Liver (tissue), 9 donors: ENCODE data around the gene C13orf42. TPM values are rescaled to one million over a fixed set of nuclear protein-coding genes. Genes with fewer than 3 reads are reported as not detected.

Experiments
- DNase-seq: peaks from one replicate; pipeline ENCODE4 v3.0.0-alpha.2; 2017; ENCODE audit warnings: low spot score
- H3K27ac ChIP-seq, 2 donors: one replicate each; pipeline ENCODE4 v1.7.0; 2013; ENCODE audit warnings: inconsistent platforms in 2 of 2, low read length in 2 of 2, control low read depth in 1 of 2, low read depth in 1 of 2, mild to moderate bottlenecking in 1 of 2
- H3K27me3 ChIP-seq, 4 donors: one replicate each; pipeline versions ENCODE4 v1.6.1 to v1.7.0; 2013; ENCODE audit warnings: low read length in 3 of 4, inconsistent platforms in 1 of 4, mild to moderate bottlenecking in 1 of 4, moderate library complexity in 1 of 4; ENCODE audit not compliant: control insufficient read depth in 4 of 4, insufficient read depth in 4 of 4
- H3K36me3 ChIP-seq, 4 donors: one replicate each; pipeline versions ENCODE4 v1.6.1 to v1.7.0; 2013; ENCODE audit warnings: low read length in 3 of 4, mild to moderate bottlenecking in 3 of 4, low read depth in 1 of 4, moderate library complexity in 1 of 4; ENCODE audit not compliant: control insufficient read depth in 4 of 4, insufficient read depth in 3 of 4
- H3K4me1 ChIP-seq, 4 donors: one replicate each; pipeline versions ENCODE4 v1.6.1 to v1.7.0; 2013; ENCODE audit warnings: low read length in 3 of 4, mild to moderate bottlenecking in 3 of 4, moderate library complexity in 1 of 4; ENCODE audit not compliant: control insufficient read depth in 4 of 4, insufficient read depth in 4 of 4
- H3K4me3 ChIP-seq, 3 donors: one replicate each; pipeline versions ENCODE4 v1.6.1 to v1.7.0; 2013; ENCODE audit warnings: low read length in 3 of 3, control low read depth in 1 of 3, low read depth in 1 of 3, mild to moderate bottlenecking in 1 of 3
- H3K9ac ChIP-seq, 2 donors: one replicate each; pipeline ENCODE4 v1.7.0; 2013; ENCODE audit warnings: low read length in 2 of 2, mild to moderate bottlenecking in 2 of 2, moderate library complexity in 2 of 2, control low read depth in 1 of 2, low read depth in 1 of 2
- H3K9me3 ChIP-seq, 4 donors: one replicate each; pipeline versions ENCODE4 v1.6.1 to v1.7.0; 2013; ENCODE audit warnings: low read length in 3 of 4; ENCODE audit not compliant: control insufficient read depth in 4 of 4
- FOXA1 ChIP-seq: IDR thresholded peaks from 2 replicates; pipeline ENCODE4 v1.6.1; 2016; ENCODE audit warnings: antibody characterized with exemption
- FOXA2 ChIP-seq: IDR thresholded peaks from 2 replicates; pipeline ENCODE4 v1.6.1; 2016; ENCODE audit warnings: antibody characterized with exemption
- GABPA ChIP-seq, 2 donors: IDR thresholded peaks in 1 of 2; conservative IDR thresholded peaks in 1 of 2; 2 replicates each; pipeline ENCODE4 v1.6.1; 2016; ENCODE audit warnings: antibody characterized with exemption in 2 of 2, mild to moderate bottlenecking in 1 of 2, moderate library complexity in 1 of 2
- HNF4A ChIP-seq, 2 donors: conservative IDR thresholded peaks; 2 replicates each; pipeline ENCODE4 v1.6.1; 2016; ENCODE audit warnings: antibody characterized with exemption in 2 of 2, mild to moderate bottlenecking in 2 of 2
- HNF4G ChIP-seq: IDR thresholded peaks from 2 replicates; pipeline ENCODE4 v1.6.1; 2016; ENCODE audit warnings: antibody characterized with exemption
- JUND ChIP-seq, 2 donors: IDR thresholded peaks; 2 replicates each; pipeline ENCODE4 v1.6.1; 2016; ENCODE audit warnings: antibody characterized with exemption in 2 of 2
- NR2F2 ChIP-seq: IDR thresholded peaks from 2 replicates; pipeline ENCODE4 v1.6.1; 2016; ENCODE audit warnings: antibody characterized with exemption
- RAD21 ChIP-seq, 2 donors: IDR thresholded peaks; 2 replicates each; pipeline ENCODE4 v1.6.1; 2016; ENCODE audit warnings: antibody characterized with exemption in 2 of 2, mild to moderate bottlenecking in 2 of 2
- SP1 ChIP-seq: IDR thresholded peaks from 2 replicates; pipeline ENCODE4 v1.6.1; 2018; ENCODE audit warnings: antibody characterized with exemption, mild to moderate bottlenecking
- TAF1 ChIP-seq: conservative IDR thresholded peaks from 2 replicates; pipeline ENCODE4 v1.6.1; 2016; ENCODE audit warnings: antibody characterized with exemption, mild to moderate bottlenecking
- YY1 ChIP-seq: IDR thresholded peaks from 2 replicates; pipeline ENCODE4 v1.6.1; 2016; ENCODE audit warnings: antibody characterized with exemption, mild to moderate bottlenecking
- WGBS: extraction: QIAGEN DNeasy Blood & Tissue Kit; methylation state at CpG from one replicate; pipeline ENCODE4 v1.1.7; 2013; 5-methylcytosine and 5-hydroxymethylcytosine counted together
- polyA plus RNA-seq, 2 donors: library from polyadenylated mRNA; stranded (reverse) in 1 of 2; unstranded in 1 of 2; fragments of 200-250 nt in 1 of 2; fragments of >200 nt in 1 of 2; fragmentation: Nextera tagmentation in 1 of 2; extraction: Ambion mirVana in 1 of 2; gene quantifications; one replicate each; pipeline versions ENCODE4 v1.2.1 to v1.2.3, GENCODE V29; 2013 to 2015
- total RNA-seq, 2 donors: library from RNA; depleted of rRNA; stranded (reverse); fragments of >200 nt; gene quantifications; one replicate each; pipeline ENCODE4 v1.2.3, GENCODE V29; 2014
- TF ChIP-seq, protein P1 (sequence below): fragments of 150-350 bp; IDR thresholded peaks from 2 replicates; pipeline ENCODE4 v1.5.1; 2017; ENCODE audit warnings: improper control_type of control experiment, low read depth, low read length; ENCODE audit not compliant: missing input control
- TF ChIP-seq, protein P2 (sequence below): IDR thresholded peaks from 2 replicates; pipeline ENCODE4 v1.6.1; 2016; ENCODE audit warnings: antibody characterized with exemption, mild to moderate bottlenecking
- TF ChIP-seq, protein P3 (sequence below): IDR thresholded peaks from 2 replicates; pipeline ENCODE4 v1.6.1; 2016; ENCODE audit warnings: antibody characterized with exemption
- TF ChIP-seq, protein P4 (sequence below): IDR thresholded peaks from 2 replicates; pipeline ENCODE4 v1.6.1; 2016; ENCODE audit warnings: antibody characterized with exemption
- TF ChIP-seq, protein P5 (sequence below): IDR thresholded peaks from 2 replicates; pipeline ENCODE4 v1.6.1; 2016; ENCODE audit warnings: antibody characterized with exemption
- donor health status: healthy.
- donor health status: healthy.
- donor health status: healthy.
- donor health status: healthy.
- donor health status: healthy.

C13orf42 gene
- total and polyA plus RNA-seq, 4 donors, result 0.08 TPM; not detected in 3

DNA sequence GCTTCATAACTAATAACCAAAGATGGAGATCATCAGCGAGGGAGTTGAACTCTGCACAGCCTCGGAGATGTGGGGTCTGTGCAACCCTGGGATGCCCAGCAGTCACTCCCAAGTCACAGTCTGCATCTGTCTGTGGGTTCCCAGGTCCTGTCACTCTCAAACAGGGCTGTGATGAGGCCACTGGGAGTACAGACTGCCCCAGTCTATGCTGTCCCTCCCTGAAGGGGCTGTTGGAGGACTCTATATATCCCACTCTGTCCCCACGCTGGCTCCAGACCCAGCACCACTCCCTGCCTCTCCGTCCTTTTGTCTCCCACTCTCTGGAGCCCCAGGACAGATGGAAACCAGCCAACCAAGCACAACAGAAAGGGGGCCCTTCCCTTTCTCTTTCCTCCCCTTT, 26.2 kb upstream of the C13orf42 start:
- no peak overlapping the region for H3K9ac ChIP-seq
- H3K4me1 ChIP-seq, result peaks cover 0 to 10% (median 4%) of the 10 kb centered on the region in 4 donors
- no peak overlapping the region for H3K27ac ChIP-seq

DNA sequence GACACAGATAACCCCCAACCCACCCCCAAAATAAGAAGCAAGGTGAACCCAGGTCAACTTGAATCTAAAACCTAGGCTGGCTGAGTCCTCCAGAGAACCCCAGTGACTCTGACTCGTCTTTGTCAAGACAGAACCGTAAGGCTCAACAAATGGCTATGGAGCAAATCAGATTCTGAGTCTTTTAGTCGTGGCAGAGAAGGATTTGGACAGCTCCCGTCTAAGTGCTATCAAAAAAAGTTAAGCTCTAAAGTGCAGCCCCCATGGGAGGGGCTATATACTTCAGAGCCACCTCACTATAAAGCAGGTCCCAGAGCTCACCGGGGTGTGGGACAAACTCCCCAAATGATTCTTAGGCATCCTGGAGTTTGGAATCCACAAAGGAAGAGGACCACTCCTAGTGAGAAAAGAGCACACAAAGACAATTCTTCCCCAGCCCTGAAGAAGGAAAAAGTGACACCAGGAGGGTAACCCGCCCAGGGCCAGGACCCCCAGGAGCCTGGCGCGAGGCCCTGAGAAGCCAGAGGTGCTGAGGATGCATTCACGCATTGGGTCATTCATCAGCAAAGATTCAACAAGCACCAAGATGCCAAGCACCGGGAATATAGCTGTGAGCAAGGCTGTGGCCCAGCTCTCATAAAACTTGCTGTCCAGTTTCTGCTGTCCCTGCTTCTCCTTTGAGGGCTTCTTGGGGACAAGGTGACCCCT, 25.4 kb upstream of the C13orf42 start:
- H3K36me3 ChIP-seq, result no peaks in the 10 kb centered on the region
- H3K27me3 ChIP-seq, result no peaks in the 10 kb centered on the region
- no peak overlapping the region for H3K9ac ChIP-seq
- no peak for TF ChIP-seq HNF4A (conservative IDR thresholded peaks at IDR 0.05)
- TF ChIP-seq SP1, result no peak
- no peak for TF ChIP-seq HNF4G
- no peak for TF ChIP-seq FOXA1
- TF ChIP-seq, protein P1, sequence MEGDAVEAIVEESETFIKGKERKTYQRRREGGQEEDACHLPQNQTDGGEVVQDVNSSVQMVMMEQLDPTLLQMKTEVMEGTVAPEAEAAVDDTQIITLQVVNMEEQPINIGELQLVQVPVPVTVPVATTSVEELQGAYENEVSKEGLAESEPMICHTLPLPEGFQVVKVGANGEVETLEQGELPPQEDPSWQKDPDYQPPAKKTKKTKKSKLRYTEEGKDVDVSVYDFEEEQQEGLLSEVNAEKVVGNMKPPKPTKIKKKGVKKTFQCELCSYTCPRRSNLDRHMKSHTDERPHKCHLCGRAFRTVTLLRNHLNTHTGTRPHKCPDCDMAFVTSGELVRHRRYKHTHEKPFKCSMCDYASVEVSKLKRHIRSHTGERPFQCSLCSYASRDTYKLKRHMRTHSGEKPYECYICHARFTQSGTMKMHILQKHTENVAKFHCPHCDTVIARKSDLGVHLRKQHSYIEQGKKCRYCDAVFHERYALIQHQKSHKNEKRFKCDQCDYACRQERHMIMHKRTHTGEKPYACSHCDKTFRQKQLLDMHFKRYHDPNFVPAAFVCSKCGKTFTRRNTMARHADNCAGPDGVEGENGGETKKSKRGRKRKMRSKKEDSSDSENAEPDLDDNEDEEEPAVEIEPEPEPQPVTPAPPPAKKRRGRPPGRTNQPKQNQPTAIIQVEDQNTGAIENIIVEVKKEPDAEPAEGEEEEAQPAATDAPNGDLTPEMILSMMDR, result no peak
- TF ChIP-seq, protein P2, sequence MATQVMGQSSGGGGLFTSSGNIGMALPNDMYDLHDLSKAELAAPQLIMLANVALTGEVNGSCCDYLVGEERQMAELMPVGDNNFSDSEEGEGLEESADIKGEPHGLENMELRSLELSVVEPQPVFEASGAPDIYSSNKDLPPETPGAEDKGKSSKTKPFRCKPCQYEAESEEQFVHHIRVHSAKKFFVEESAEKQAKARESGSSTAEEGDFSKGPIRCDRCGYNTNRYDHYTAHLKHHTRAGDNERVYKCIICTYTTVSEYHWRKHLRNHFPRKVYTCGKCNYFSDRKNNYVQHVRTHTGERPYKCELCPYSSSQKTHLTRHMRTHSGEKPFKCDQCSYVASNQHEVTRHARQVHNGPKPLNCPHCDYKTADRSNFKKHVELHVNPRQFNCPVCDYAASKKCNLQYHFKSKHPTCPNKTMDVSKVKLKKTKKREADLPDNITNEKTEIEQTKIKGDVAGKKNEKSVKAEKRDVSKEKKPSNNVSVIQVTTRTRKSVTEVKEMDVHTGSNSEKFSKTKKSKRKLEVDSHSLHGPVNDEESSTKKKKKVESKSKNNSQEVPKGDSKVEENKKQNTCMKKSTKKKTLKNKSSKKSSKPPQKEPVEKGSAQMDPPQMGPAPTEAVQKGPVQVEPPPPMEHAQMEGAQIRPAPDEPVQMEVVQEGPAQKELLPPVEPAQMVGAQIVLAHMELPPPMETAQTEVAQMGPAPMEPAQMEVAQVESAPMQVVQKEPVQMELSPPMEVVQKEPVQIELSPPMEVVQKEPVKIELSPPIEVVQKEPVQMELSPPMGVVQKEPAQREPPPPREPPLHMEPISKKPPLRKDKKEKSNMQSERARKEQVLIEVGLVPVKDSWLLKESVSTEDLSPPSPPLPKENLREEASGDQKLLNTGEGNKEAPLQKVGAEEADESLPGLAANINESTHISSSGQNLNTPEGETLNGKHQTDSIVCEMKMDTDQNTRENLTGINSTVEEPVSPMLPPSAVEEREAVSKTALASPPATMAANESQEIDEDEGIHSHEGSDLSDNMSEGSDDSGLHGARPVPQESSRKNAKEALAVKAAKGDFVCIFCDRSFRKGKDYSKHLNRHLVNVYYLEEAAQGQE, result no peak
- no peak for TF ChIP-seq TAF1
- no peak for TF ChIP-seq YY1
- TF ChIP-seq FOXA2, result no peak
- no peak for TF ChIP-seq NR2F2
- TF ChIP-seq GABPA (IDR thresholded peaks at IDR 0.05 in 1 of 2, conservative IDR thresholded peaks at IDR 0.05 in 1 of 2), result no peak
- TF ChIP-seq JUND (IDR thresholded peaks at IDR 0.05), result no peak
- TF ChIP-seq, protein P3, sequence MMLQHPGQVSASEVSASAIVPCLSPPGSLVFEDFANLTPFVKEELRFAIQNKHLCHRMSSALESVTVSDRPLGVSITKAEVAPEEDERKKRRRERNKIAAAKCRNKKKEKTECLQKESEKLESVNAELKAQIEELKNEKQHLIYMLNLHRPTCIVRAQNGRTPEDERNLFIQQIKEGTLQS, result no peak
- no peak for TF ChIP-seq RAD21 (IDR thresholded peaks at IDR 0.05)
- TF ChIP-seq, protein P4, sequence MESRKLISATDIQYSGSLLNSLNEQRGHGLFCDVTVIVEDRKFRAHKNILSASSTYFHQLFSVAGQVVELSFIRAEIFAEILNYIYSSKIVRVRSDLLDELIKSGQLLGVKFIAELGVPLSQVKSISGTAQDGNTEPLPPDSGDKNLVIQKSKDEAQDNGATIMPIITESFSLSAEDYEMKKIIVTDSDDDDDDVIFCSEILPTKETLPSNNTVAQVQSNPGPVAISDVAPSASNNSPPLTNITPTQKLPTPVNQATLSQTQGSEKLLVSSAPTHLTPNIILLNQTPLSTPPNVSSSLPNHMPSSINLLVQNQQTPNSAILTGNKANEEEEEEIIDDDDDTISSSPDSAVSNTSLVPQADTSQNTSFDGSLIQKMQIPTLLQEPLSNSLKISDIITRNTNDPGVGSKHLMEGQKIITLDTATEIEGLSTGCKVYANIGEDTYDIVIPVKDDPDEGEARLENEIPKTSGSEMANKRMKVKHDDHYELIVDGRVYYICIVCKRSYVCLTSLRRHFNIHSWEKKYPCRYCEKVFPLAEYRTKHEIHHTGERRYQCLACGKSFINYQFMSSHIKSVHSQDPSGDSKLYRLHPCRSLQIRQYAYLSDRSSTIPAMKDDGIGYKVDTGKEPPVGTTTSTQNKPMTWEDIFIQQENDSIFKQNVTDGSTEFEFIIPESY, result no peak
- no peak for DNase-seq
- H3K4me1 ChIP-seq, result peaks cover 0 to 10% (median 4%) of the 10 kb centered on the region in 4 donors
- 89% methylated on average over 10 of the region's 10 CpGs for whole genome bisulfite sequencing
- no peaks in the 10 kb centered on the region for H3K9me3 ChIP-seq
- no peak overlapping the region for H3K27ac ChIP-seq
- no peak overlapping the region for H3K4me3 ChIP-seq

More for the DNA sequence above, 26.2 kb upstream of the C13orf42 start:
- DNase-seq, result no peak
- no peaks in the 10 kb centered on the region for H3K27me3 ChIP-seq
- WGBS, result 82% methylated on average over 4 of the region's 4 CpGs
- H3K36me3 ChIP-seq, result no peaks in the 10 kb centered on the region
- no peaks in the 10 kb centered on the region for H3K9me3 ChIP-seq
- H3K4me3 ChIP-seq, result no peak overlapping the region
- TF ChIP-seq GABPA (IDR thresholded peaks at IDR 0.05 in 1 of 2, conservative IDR thresholded peaks at IDR 0.05 in 1 of 2) (no peak), TAF1 (no peak)
- TF ChIP-seq, protein P1, result no peak
- TF ChIP-seq, protein P5, sequence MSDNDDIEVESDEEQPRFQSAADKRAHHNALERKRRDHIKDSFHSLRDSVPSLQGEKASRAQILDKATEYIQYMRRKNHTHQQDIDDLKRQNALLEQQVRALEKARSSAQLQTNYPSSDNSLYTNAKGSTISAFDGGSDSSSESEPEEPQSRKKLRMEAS, result no peak
